Measurements from ENCODE around the gene CDKN1B.

CDKN1B gene

DNA sequence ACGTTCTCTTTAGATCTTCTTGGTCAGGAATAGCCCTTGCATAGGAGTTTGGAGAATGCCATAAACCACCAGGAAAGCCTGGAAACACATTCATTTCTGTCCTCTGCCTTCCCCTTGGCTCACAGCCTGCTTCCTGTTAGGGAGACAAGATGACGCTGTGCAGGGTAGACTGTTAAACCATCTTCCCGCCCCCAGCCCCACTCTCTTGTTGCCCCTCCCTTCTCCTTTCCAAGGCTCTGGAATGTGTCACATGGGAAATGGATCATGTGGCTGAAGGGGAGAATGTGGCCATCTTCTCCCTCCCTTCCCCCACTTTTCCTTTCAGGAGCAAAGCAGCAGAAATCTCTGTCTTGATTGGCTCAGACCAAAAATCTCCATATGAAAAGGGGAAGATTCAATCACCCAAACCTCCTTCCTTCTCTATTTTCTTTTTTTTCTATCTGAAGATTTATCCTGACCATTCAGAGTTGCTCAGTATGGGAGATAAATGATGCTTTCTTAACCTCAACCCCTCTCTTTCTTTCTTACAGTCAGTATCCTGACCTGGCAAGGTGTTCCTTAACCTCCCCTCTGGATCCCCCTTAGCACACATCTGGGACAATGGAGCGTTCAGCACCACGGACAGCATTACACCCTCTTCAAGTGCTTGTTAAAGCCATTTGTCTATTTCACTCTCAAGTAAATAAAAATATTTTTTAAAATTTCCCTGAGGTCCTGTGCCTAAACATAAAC is 32.6 kb upstream of the CDKN1B start:
- no peak overlapping the region for H3K4me3 ChIP-seq (ENCODE audit: low read depth, low read length)
- no peak overlapping the region for H3K27ac ChIP-seq (ENCODE audit: extremely low read depth, low read depth, low read length)
- no peaks in the 10 kb centered on the region for H3K36me3 ChIP-seq (ENCODE audit: control insufficient read depth in 2 of 2, insufficient read depth in 1 of 2, low read length in 2 of 2)
- POLR2A ChIA-PET, result interaction anchor here (0.7 kb wide), 1 partner anchor 327 kb away, joined by 3 read pairs; no protein-coding TSS in a partner anchor
- no peaks in the 10 kb centered on the region for H3K9me3 ChIP-seq (ENCODE audit: control insufficient read depth, insufficient read depth, low read depth, low read length)
- no peaks in the 10 kb centered on the region for H3K4me1 ChIP-seq (ENCODE audit: control insufficient read depth, insufficient read depth, low read length)
- CTCF ChIA-PET, result interaction anchor here (0.6 to 1.2 kb wide), 3 partner anchors 9 to 1053 kb away, joined by 3 to 4 read pairs (median 4); no protein-coding TSS in a partner anchor
- TF ChIP-seq, protein P1, sequence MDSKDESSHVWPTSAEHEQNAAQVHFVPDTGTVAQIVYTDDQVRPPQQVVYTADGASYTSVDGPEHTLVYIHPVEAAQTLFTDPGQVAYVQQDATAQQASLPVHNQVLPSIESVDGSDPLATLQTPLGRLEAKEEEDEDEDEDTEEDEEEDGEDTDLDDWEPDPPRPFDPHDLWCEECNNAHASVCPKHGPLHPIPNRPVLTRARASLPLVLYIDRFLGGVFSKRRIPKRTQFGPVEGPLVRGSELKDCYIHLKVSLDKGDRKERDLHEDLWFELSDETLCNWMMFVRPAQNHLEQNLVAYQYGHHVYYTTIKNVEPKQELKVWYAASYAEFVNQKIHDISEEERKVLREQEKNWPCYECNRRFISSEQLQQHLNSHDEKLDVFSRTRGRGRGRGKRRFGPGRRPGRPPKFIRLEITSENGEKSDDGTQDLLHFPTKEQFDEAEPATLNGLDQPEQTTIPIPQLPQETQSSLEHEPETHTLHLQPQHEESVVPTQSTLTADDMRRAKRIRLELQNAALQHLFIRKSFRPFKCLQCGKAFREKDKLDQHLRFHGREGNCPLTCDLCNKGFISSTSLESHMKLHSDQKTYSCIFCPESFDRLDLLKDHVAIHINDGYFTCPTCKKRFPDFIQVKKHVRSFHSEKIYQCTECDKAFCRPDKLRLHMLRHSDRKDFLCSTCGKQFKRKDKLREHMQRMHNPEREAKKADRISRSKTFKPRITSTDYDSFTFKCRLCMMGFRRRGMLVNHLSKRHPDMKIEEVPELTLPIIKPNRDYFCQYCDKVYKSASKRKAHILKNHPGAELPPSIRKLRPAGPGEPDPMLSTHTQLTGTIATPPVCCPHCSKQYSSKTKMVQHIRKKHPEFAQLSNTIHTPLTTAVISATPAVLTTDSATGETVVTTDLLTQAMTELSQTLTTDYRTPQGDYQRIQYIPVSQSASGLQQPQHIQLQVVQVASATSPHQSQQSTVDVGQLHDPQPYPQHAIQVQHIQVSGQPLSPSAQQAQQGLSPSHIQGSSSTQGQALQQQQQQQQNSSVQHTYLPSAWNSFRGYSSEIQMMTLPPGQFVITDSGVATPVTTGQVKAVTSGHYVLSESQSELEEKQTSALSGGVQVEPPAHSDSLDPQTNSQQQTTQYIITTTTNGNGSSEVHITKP (tag by site-specific recombination; IDR thresholded peaks at IDR 0.05), result peak; percentile 76; the same call in 1 of the 2 replicates
- 0 out of 2 replicates have a peak, but pooled peaks have one; percentile 11 for TF ChIP-seq ZBTB8A (tag by site-specific recombination; IDR thresholded peaks at IDR 0.05)
- TF ChIP-seq ZNF558 (tag by site-specific recombination; IDR thresholded peaks at IDR 0.05), result no peak
- 0 out of 2 replicates have a peak, but pooled peaks have one; percentile 21 for TF ChIP-seq ZFHX2 (tag by site-specific recombination; conservative IDR thresholded peaks at IDR 0.05)
- no peak for TF ChIP-seq ZNF132 (tag by site-specific recombination; IDR thresholded peaks at IDR 0.05; ENCODE audit: borderline replicate concordance)
- TF ChIP-seq IKZF3 (tag by site-specific recombination; IDR thresholded peaks at IDR 0.05), result no peak
- TF ChIP-seq, protein P2, sequence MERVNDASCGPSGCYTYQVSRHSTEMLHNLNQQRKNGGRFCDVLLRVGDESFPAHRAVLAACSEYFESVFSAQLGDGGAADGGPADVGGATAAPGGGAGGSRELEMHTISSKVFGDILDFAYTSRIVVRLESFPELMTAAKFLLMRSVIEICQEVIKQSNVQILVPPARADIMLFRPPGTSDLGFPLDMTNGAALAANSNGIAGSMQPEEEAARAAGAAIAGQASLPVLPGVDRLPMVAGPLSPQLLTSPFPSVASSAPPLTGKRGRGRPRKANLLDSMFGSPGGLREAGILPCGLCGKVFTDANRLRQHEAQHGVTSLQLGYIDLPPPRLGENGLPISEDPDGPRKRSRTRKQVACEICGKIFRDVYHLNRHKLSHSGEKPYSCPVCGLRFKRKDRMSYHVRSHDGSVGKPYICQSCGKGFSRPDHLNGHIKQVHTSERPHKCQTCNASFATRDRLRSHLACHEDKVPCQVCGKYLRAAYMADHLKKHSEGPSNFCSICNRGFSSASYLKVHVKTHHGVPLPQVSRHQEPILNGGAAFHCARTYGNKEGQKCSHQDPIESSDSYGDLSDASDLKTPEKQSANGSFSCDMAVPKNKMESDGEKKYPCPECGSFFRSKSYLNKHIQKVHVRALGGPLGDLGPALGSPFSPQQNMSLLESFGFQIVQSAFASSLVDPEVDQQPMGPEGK (tag by site-specific recombination; IDR thresholded peaks at IDR 0.05), result peak; percentile 20; the same call in 1 of the 2 replicates
- peak; percentile 62; the same call in 1 of the 2 replicates for TF ChIP-seq ZNF10 (tag by site-specific recombination; IDR thresholded peaks at IDR 0.05)
- 0 out of 2 replicates have a peak, but pooled peaks have one; percentile 50 for TF ChIP-seq PRDM1 (tag by site-specific recombination; IDR thresholded peaks at IDR 0.05)
- TF ChIP-seq ZBTB21 (tag by site-specific recombination; IDR thresholded peaks at IDR 0.05), result peak; percentile 84
- TF ChIP-seq ZNF776 (tag by site-specific recombination; IDR thresholded peaks at IDR 0.05; ENCODE audit: borderline replicate concordance), result no peak
- peak; percentile 64; the same call in 1 of the 2 replicates for TF ChIP-seq MZF1 (tag by site-specific recombination; IDR thresholded peaks at IDR 0.05; ENCODE audit: borderline replicate concordance)
- peak; percentile 51; the same call in 1 of the 2 replicates for TF ChIP-seq YY1 (tag by site-specific recombination; IDR thresholded peaks at IDR 0.05)
- TF ChIP-seq, protein P3, sequence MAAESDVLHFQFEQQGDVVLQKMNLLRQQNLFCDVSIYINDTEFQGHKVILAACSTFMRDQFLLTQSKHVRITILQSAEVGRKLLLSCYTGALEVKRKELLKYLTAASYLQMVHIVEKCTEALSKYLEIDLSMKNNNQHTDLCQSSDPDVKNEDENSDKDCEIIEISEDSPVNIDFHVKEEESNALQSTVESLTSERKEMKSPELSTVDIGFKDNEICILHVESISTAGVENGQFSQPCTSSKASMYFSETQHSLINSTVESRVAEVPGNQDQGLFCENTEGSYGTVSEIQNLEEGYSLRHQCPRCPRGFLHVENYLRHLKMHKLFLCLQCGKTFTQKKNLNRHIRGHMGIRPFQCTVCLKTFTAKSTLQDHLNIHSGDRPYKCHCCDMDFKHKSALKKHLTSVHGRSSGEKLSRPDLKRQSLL (tag by site-specific recombination; IDR thresholded peaks at IDR 0.05), result peak; percentile 54; the same call in 1 of the 2 replicates
- TF ChIP-seq, protein P4, sequence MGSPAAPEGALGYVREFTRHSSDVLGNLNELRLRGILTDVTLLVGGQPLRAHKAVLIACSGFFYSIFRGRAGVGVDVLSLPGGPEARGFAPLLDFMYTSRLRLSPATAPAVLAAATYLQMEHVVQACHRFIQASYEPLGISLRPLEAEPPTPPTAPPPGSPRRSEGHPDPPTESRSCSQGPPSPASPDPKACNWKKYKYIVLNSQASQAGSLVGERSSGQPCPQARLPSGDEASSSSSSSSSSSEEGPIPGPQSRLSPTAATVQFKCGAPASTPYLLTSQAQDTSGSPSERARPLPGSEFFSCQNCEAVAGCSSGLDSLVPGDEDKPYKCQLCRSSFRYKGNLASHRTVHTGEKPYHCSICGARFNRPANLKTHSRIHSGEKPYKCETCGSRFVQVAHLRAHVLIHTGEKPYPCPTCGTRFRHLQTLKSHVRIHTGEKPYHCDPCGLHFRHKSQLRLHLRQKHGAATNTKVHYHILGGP (tag by site-specific recombination; IDR thresholded peaks at IDR 0.05), result peak; percentile 50
- no peak for TF ChIP-seq ZNF335 (tag by site-specific recombination; conservative IDR thresholded peaks at IDR 0.05)
- peak; percentile 44; the same call in 1 of the 2 replicates for TF ChIP-seq SP7 (tag by site-specific recombination; IDR thresholded peaks at IDR 0.05)
- peak; percentile 22; the same call in 1 of the 2 replicates for TF ChIP-seq YY2 (tag by site-specific recombination; IDR thresholded peaks at IDR 0.05)
- TF ChIP-seq, protein P5, sequence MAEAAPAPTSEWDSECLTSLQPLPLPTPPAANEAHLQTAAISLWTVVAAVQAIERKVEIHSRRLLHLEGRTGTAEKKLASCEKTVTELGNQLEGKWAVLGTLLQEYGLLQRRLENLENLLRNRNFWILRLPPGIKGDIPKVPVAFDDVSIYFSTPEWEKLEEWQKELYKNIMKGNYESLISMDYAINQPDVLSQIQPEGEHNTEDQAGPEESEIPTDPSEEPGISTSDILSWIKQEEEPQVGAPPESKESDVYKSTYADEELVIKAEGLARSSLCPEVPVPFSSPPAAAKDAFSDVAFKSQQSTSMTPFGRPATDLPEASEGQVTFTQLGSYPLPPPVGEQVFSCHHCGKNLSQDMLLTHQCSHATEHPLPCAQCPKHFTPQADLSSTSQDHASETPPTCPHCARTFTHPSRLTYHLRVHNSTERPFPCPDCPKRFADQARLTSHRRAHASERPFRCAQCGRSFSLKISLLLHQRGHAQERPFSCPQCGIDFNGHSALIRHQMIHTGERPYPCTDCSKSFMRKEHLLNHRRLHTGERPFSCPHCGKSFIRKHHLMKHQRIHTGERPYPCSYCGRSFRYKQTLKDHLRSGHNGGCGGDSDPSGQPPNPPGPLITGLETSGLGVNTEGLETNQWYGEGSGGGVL (tag by site-specific recombination; IDR thresholded peaks at IDR 0.05), result peak; percentile 95
- TF ChIP-seq ZNF292 (tag by site-specific recombination; IDR thresholded peaks at IDR 0.05; ENCODE audit: borderline replicate concordance, low read depth), result no peak
- TF ChIP-seq, protein P6, sequence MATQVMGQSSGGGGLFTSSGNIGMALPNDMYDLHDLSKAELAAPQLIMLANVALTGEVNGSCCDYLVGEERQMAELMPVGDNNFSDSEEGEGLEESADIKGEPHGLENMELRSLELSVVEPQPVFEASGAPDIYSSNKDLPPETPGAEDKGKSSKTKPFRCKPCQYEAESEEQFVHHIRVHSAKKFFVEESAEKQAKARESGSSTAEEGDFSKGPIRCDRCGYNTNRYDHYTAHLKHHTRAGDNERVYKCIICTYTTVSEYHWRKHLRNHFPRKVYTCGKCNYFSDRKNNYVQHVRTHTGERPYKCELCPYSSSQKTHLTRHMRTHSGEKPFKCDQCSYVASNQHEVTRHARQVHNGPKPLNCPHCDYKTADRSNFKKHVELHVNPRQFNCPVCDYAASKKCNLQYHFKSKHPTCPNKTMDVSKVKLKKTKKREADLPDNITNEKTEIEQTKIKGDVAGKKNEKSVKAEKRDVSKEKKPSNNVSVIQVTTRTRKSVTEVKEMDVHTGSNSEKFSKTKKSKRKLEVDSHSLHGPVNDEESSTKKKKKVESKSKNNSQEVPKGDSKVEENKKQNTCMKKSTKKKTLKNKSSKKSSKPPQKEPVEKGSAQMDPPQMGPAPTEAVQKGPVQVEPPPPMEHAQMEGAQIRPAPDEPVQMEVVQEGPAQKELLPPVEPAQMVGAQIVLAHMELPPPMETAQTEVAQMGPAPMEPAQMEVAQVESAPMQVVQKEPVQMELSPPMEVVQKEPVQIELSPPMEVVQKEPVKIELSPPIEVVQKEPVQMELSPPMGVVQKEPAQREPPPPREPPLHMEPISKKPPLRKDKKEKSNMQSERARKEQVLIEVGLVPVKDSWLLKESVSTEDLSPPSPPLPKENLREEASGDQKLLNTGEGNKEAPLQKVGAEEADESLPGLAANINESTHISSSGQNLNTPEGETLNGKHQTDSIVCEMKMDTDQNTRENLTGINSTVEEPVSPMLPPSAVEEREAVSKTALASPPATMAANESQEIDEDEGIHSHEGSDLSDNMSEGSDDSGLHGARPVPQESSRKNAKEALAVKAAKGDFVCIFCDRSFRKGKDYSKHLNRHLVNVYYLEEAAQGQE (tag by site-specific recombination; IDR thresholded peaks at IDR 0.05), result peak; percentile 99

Measured in HEK293 (cell line).